Transverse colon (tissue), 4 donors: Measurements from ENCODE around the gene PLA2G2C. TPM values are rescaled to one million over a fixed set of nuclear protein-coding genes. Genes with fewer than 3 reads are reported as not detected.

Experiments
- DNase-seq: peaks from one replicate; pipeline ENCODE4 v3.0.0-alpha.2; 2019
- H3K27ac ChIP-seq, 4 donors: fragments of 200-600 bp; sonication (generic); 2 replicates each; pipeline ENCODE4 v1.5.1; 2016 to 2018; ENCODE audit warnings: inconsistent platforms in 4 of 4
- H3K27me3 ChIP-seq: fragments of 200-600 bp; sonication (generic); 2 replicates; pipeline ENCODE4 v1.5.1; 2017; ENCODE audit warnings: inconsistent platforms
- H3K36me3 ChIP-seq, 4 donors: fragments of 200-600 bp; sonication (generic); 2 replicates each; pipeline ENCODE4 v1.5.1; 2017 to 2019; ENCODE audit warnings: inconsistent platforms in 4 of 4
- H3K4me1 ChIP-seq, 4 donors: fragments of 200-600 bp; sonication (generic); 2 replicates each; pipeline ENCODE4 v1.5.1; 2017 to 2020; ENCODE audit warnings: inconsistent platforms in 4 of 4
- H3K4me3 ChIP-seq, 4 donors: fragments of 200-600 bp; sonication (generic); 1 replicate in 1 of 4; 2 replicates in 3 of 4; pipeline versions ENCODE4 v1.5.1 to v1.6.1; 2017 to 2019; ENCODE audit warnings: inconsistent platforms in 4 of 4
- H3K9me3 ChIP-seq, 2 donors: fragments of 200-600 bp; sonication (generic); 2 replicates each; pipeline ENCODE4 v1.5.1; 2017 to 2019; ENCODE audit warnings: inconsistent platforms in 2 of 2
- CTCF ChIP-seq, 5 experiments: fragments of 200-600 bp in 3 of 5; fragments of 450-650 bp in 2 of 5; sonication (generic) in 3 of 5; IDR thresholded peaks; 1 replicate in 2 of 5; 2 replicates in 3 of 5; pipeline ENCODE4 v1.5.1; 2016 to 2017; ENCODE audit warnings: antibody characterized with exemption in 5 of 5, inconsistent platforms in 3 of 5, mild to moderate bottlenecking in 2 of 5, moderate library complexity in 1 of 5
- EP300 ChIP-seq: sonication (generic); formaldehyde crosslinking; IDR thresholded peaks from one replicate; pipeline ENCODE4 v1.6.1; 2017; ENCODE audit warnings: antibody characterized with exemption, low read depth
- POLR2A ChIP-seq: fragments of 450-650 bp; IDR thresholded peaks from one replicate; pipeline ENCODE4 v1.6.1; 2016; ENCODE audit warnings: antibody characterized with exemption, mild to moderate bottlenecking, moderate library complexity
- POLR2AphosphoS5 ChIP-seq, 3 donors: sonication (generic); formaldehyde crosslinking; IDR thresholded peaks; one replicate each; pipeline ENCODE4 v1.6.1; 2016; ENCODE audit warnings: antibody characterized with exemption in 3 of 3
- WGBS, 2 donors: methylation state at CpG; one replicate each; pipeline ENCODE4 v1.1.5; 2018; ENCODE audit warnings: low coverage in 1 of 2; 5-methylcytosine and 5-hydroxymethylcytosine counted together
- in situ Hi-C, 4 donors: fragments of 200-750 bp; cut with MboI; loops; one replicate each; pipeline versions ENCODE4 v1.15.0 to v1.15.1; 2017; ENCODE audit warnings: low sequenced_read_pairs in 3 of 4, low pct_ligation_motif_present in 1 of 4, low pct_unique_long_range_greater_than_20kb in 1 of 4
- intact Hi-C: fragments of 100-400 bp; cut with DNase I; formaldehyde crosslinking; loops from one replicate; pipeline ENCODE4 v1.15.1; 2023; ENCODE audit warnings: low total_unique reads
- total RNA-seq, 4 donors: library from RNA; depleted of rRNA; stranded (reverse); fragments of >200 nt; gene quantifications; one replicate each; pipeline ENCODE4 v1.1.0, GENCODE V29; 2016

Gene PLA2G2C
- total RNA-seq, 4 donors from 2014 or later, result 0.14 to 4.1 (median 0.16) TPM; not detected in 1

DNA sequence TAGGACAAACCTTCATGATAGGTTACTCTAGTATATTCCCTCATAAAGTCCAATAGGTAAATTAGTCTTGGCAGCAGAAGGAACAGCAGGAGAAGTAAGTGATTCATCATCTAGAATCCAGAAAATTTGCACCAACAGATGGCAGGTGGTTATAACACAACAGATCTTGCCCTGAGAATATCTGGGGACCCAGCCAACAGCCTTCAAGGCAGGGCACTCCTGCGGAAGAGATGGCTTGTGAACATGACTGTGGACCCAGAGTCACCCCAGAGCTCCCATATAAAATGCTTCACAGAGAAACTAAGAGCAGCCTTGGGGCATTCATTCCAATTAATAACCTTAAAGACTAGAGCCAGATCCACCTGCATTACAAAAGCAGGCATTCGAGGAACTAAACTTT lies 7.9 kb upstream of the PLA2G2C start:
- peaks cover 0 to 21% (median 14%) of the 10 kb centered on the region in 4 donors for H3K4me1 ChIP-seq
- H3K4me3 ChIP-seq, result no peak overlapping the region
- in situ Hi-C loops (no loop called here), intact Hi-C loops (no loop called here)
- peak overlapping the region; percentile 30 to 65 (median 46) for H3K27ac ChIP-seq
- no peaks in the 10 kb centered on the region for H3K27me3 ChIP-seq
- H3K9me3 ChIP-seq, result no peaks in the 10 kb centered on the region
- no peaks in the 10 kb centered on the region for H3K36me3 ChIP-seq
- no peak for DNase-seq
- no peak for TF ChIP-seq POLR2A
- peak in 1 of 3 donors; percentile 19 for TF ChIP-seq POLR2AphosphoS5 (IDR thresholded peaks at IDR 0.05)
- 62 to 80% methylated on average over 1 to 2 of the region's 2 CpGs for WGBS, 2 donors

- TF ChIP-seq CTCF (IDR thresholded peaks at IDR 0.05), result no peak
- TF ChIP-seq POLR2AphosphoS5 (IDR thresholded peaks at IDR 0.05), result no peak
- no peak for TF ChIP-seq EP300
- TF ChIP-seq POLR2A, result no peak
- H3K4me3 ChIP-seq, result no peak overlapping the region
- WGBS, 2 donors, result 76% methylated on average over 1 of the region's 1 CpG; no CpG with 5 or more reads in 1 of the 2 donors
- peak overlapping the region; percentile 24 to 49 (median 32) for H3K27ac ChIP-seq
- H3K9me3 ChIP-seq, result no peaks in the 10 kb centered on the region
- in situ Hi-C loops (no loop called here), intact Hi-C loops (no loop called here)
- no peaks in the 10 kb centered on the region for H3K36me3 ChIP-seq
- DNase-seq, result no peak
- no peaks in the 10 kb centered on the region for H3K27me3 ChIP-seq
- peaks cover 0 to 31% (median 22%) of the 10 kb centered on the region in 4 donors for H3K4me1 ChIP-seq
These were observed 6.6 kb upstream of the PLA2G2C start for GRCh38 chr1:20192871-20193411.

DNA sequence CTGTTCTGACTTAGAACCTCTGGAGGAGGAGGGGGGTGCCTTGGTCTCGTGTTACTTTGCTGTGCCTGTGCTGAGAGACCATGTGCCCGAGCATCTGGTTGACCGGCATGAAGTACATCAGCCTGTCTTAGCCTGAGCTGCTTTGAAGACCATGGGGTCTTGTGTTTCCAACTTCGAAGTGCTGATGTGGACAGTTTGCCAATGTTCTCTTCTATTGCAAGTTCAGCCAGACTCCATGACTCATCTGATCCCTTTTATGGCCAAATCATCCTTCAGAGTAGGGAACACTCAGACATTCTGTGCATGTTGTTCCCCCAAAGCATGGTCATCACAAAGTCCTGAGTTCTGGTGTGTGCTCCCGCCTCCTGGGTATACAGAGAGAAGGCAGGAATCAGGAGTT lies 6.0 kb upstream of the PLA2G2C start:
- H3K27ac ChIP-seq, result peak overlapping the region; percentile 24 to 49 (median 32)
- 74% methylated on average over 5 of the region's 5 CpGs; no CpG with 5 or more reads in 1 of the 2 donors for WGBS, 2 donors
- intact Hi-C loops (no loop called here), in situ Hi-C loops (no loop called here)
- TF ChIP-seq POLR2AphosphoS5 (IDR thresholded peaks at IDR 0.05) (peak in 1 of 3 donors; percentile 17), CTCF (IDR thresholded peaks at IDR 0.05) (no peak)
- no peak overlapping the region for H3K4me3 ChIP-seq
- H3K27me3 ChIP-seq, result no peaks in the 10 kb centered on the region
- peaks cover 2 to 37% (median 27%) of the 10 kb centered on the region in 4 donors for H3K4me1 ChIP-seq
- H3K36me3 ChIP-seq, result no peaks in the 10 kb centered on the region
- no peak for DNase-seq
- no peaks in the 10 kb centered on the region for H3K9me3 ChIP-seq

GRCh38 chr1:20191266-20191825 lies 5.0 kb upstream of the PLA2G2C start:
- no peaks in the 10 kb centered on the region for H3K36me3 ChIP-seq
- 60 to 84% methylated on average over 1 to 12 of the region's 12 CpGs for WGBS, 2 donors
- no peak for TF ChIP-seq EP300
- TF ChIP-seq CTCF (IDR thresholded peaks at IDR 0.05), result no peak
- no peak for TF ChIP-seq POLR2A
- TF ChIP-seq POLR2AphosphoS5 (IDR thresholded peaks at IDR 0.05), result no peak
- no peaks in the 10 kb centered on the region for H3K27me3 ChIP-seq
- H3K27ac ChIP-seq, result peak overlapping the region in 1 of 4 donors; percentile 49
- in situ Hi-C loops, result no loop called here
- intact Hi-C loops, result no loop called here
- DNase-seq, result no peak
- peaks cover 8 to 47% (median 36%) of the 10 kb centered on the region in 4 donors for H3K4me1 ChIP-seq
- H3K9me3 ChIP-seq, result no peaks in the 10 kb centered on the region
- no peak overlapping the region for H3K4me3 ChIP-seq
